GM18861 (cell line): ENCODE measurements around the gene RAD9B.

ENCODE experiments used
- ATAC-seq: cut with Tn5 transposase; IDR thresholded peaks from one replicate; pipeline ENCODE4 v1.9.1; 2021; ENCODE audit not compliant: unreplicated experiment

RAD9B gene

DNA sequence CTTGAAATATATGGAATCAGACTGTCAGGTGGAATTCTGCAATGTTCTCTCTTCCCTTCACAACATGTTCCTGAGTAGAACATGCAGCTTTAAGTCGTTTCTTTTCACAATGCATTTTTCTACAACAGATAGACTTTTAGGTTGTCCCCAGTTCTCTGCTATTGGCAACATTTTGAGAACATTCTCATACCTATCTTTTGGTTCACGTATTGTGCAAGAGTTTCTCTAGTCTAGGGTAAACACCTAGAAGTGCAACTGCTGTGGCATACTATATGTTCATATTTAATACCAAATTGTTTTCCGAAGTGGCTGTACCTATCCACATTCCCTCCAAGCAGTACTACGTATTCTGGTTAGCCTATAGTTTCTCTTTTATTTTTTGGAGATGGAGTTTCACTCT is 48.9 kb downstream of the RAD9B start:
- ATAC-seq = no peak
